A549 (cell line): ENCODE results near the gene RAD18.

Experiments used
- CEBPB ChIP-seq, 2 experiments: fragments of >200 bp in 1 of 2; sonication (Bioruptor Twin) in 1 of 2; formaldehyde crosslinking in 1 of 2; IDR thresholded peaks; 2 replicates each; pipeline ENCODE4 v1.6.1; 2012 to 2016
- CTCF ChIP-seq: fragments of >200 bp; sonication (Bioruptor Twin); formaldehyde crosslinking; IDR thresholded peaks from 3 replicates; pipeline ENCODE4 v1.5.1; 2016
- POLR2A ChIP-seq: IDR thresholded peaks from 2 replicates; pipeline ENCODE4 v1.6.1; 2012; ENCODE audit warnings: mild to moderate bottlenecking, low read length
- ZFP36 ChIP-seq: fragments of 450-650 bp; IDR thresholded peaks from 2 replicates; pipeline ENCODE4 v1.6.1; 2014; ENCODE audit warnings: borderline replicate concordance; ENCODE audit not compliant: partially characterized antibody
- TF ChIP-seq, protein P1 (sequence below): IDR thresholded peaks from 2 replicates; pipeline ENCODE4 v1.6.1; 2012; ENCODE audit warnings: low read depth, borderline replicate concordance

DNA sequence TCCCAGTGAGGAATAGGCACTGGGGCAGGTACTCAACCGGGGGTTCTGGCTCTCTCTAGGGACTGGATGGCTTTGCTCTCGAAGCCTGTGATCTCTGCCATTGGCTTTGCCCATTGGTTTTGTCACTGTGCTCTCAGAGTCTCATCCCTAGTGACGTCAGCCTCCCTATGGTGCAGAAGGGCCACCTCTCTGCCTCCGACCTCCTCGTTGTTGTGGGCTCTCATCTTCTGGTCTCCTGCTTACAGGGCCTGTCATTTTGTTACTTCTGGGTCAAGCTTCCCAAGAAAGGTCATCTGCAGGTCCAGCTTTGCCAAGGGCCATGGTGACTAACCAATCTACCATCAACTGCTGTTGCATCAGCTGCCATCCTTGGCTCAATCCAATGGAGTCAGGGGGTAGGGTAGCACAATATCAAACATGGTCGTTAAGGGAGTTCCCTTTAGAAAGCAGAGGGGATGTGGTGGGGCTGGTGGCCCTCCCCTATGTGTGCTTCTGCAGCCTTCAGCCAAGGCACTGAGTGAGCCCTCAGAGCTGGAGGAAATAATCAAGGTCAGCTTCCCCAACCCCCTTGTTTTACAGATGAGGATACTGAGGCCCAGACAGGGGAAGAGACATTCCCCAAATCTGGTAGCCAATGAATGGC lies 13.4 kb upstream of the RAD18 start:
- TF ChIP-seq, protein P1, sequence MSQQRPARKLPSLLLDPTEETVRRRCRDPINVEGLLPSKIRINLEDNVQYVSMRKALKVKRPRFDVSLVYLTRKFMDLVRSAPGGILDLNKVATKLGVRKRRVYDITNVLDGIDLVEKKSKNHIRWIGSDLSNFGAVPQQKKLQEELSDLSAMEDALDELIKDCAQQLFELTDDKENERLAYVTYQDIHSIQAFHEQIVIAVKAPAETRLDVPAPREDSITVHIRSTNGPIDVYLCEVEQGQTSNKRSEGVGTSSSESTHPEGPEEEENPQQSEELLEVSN: no peak
- TF ChIP-seq CTCF (no peak), CEBPB (IDR thresholded peaks at IDR 0.05) (no peak), POLR2A (no peak), ZFP36 (no peak)
